Measurements from ENCODE around the gene RIPOR3.

Gene RIPOR3

GRCh38 chr20:50562262-50562701, 129.1 kb downstream of the RIPOR3 start:
- POLR2A ChIA-PET, result interaction anchor here (1.1 to 1.5 kb wide), 2 partner anchors 13 to 52 kb away, joined by 3 to 9 read pairs; partner anchors contain the start of gene PTPN1
- CTCF ChIA-PET, result interaction anchor here (0.5 to 1.2 kb wide), 2 partner anchors 97 to 425 kb away, joined by 3 to 4 read pairs; no protein-coding TSS in a partner anchor
- no peak for DNase-seq (ENCODE audit: extremely low spot score)

GRCh38 chr20:50561379-50562078, 129.8 kb downstream of the RIPOR3 start:
- DNase-seq (ENCODE audit: extremely low spot score), result peak; percentile 26
- no peak for TF ChIP-seq FOXM1 (IDR thresholded peaks at IDR 0.05; ENCODE audit: borderline replicate concordance)
- TF ChIP-seq PKNOX1 (IDR thresholded peaks at IDR 0.05), result peak; percentile 75
- POLR2A ChIA-PET, result interaction anchor here (1.1 to 1.5 kb wide), 2 partner anchors 13 to 51 kb away, joined by 3 to 9 read pairs; partner anchors contain the start of gene PTPN1
- CTCF ChIA-PET, result interaction anchor here (1.1 to 1.2 kb wide), 3 partner anchors 27 to 188 kb away, joined by 3 to 6 read pairs (median 3); no protein-coding TSS in a partner anchor

More at GRCh38 chr20:50562262-50562701, 129.1 kb downstream of the RIPOR3 start:
- TF ChIP-seq FOXA1 (IDR thresholded peaks at IDR 0.05) (no peak), ZNF384 (IDR thresholded peaks at IDR 0.05) (no peak), TARDBP (IDR thresholded peaks at IDR 0.05) (no peak), SUZ12 (IDR thresholded peaks at IDR 0.05) (no peak), HDGF (IDR thresholded peaks at IDR 0.05; ENCODE audit: borderline replicate concordance) (no peak), BHLHE40 (IDR thresholded peaks at IDR 0.05; ENCODE audit: borderline replicate concordance) (no peak), LEF1 (IDR thresholded peaks at IDR 0.05; ENCODE audit: borderline replicate concordance) (no peak), PKNOX1 (IDR thresholded peaks at IDR 0.05) (no peak), ELF4 (IDR thresholded peaks at IDR 0.05) (no peak), FOXK2 (IDR thresholded peaks at IDR 0.05) (no peak), CTBP1 (IDR thresholded peaks at IDR 0.05; ENCODE audit: borderline replicate concordance) (no peak), FOXM1 (IDR thresholded peaks at IDR 0.05; ENCODE audit: borderline replicate concordance) (no peak), NFRKB (IDR thresholded peaks at IDR 0.05) (no peak), ARNT (IDR thresholded peaks at IDR 0.05) (no peak), L3MBTL2 (conservative IDR thresholded peaks at IDR 0.05) (no peak), SP1 (IDR thresholded peaks at IDR 0.05) (no peak)

DNA sequence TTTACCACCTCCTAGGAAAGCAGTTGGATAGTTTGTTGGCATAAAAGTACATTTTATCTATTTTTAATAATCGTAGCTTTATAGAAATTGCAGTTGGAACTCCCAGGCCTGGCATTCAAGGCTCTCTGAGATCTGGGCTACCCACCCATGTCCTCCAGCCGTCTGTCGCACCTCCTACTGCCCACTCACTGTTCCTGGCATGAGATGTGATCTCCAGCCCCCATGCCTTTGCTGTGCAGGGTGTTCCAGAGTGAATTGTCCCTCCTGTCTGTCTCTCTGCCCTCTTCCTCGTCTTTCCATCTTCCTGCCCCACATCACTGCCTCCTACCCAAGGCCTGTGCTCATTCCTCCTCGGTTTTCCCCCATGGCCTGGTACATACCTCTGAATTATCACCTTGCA, 130.5 kb downstream of the RIPOR3 start:
- ChIA-PET POLR2A (interaction anchor here (1.5 kb wide), 1 partner anchor 50 kb away, joined by 9 read pairs; the partner anchor contains the start of gene PTPN1), CTCF (interaction anchor here (1.1 kb wide), 2 partner anchors 27 to 189 kb away, joined by 3 to 6 read pairs; no protein-coding TSS in a partner anchor)
- no peak for DNase-seq (ENCODE audit: extremely low spot score)
- TF ChIP-seq ARNT (IDR thresholded peaks at IDR 0.05), result no peak
- no peak for TF ChIP-seq NFRKB (IDR thresholded peaks at IDR 0.05)
- TF ChIP-seq FOXM1 (IDR thresholded peaks at IDR 0.05; ENCODE audit: borderline replicate concordance), result no peak
- TF ChIP-seq TARDBP (IDR thresholded peaks at IDR 0.05), result no peak
- TF ChIP-seq HDGF (IDR thresholded peaks at IDR 0.05; ENCODE audit: borderline replicate concordance), result no peak
- TF ChIP-seq FOXK2 (IDR thresholded peaks at IDR 0.05), result no peak

DNA sequence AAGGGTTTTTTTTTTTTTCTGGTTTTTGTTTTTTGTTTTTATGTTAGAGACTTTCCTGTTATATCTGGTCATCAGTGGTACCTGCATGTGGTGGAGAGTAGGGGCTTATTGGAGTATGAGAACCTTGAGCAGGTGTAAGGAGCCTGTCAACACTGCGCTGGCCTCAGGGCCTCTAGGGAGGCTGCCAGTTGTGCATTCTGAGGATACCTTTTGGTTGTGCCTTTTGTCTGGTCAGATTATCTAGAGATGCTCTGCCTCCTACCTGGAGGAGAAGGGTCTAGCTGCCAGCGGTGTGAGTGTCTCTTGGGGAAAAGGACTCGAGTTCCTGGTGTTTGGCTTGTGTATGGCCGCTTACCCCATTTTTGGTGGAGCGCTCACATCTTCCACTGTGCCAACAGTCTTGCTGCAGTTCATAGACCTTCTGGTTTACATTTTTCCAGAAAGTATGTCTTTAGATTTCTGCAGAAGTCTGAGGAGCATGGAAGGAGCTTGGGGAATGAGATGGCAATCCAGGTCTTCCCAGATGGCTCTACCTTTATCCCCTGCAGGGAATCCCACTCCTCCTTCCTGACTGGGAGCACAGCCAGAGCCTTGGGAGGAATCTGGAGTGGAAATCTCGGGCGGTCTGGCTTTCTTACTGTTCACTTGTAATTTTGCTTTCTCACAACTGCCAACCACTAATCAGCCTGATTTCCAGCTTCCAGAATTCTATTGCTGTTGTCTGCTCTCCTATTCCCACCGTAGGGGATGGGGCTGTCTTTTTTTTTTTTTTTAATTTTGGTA, 131.3 kb downstream of the RIPOR3 start:
- POLR2A ChIA-PET, result no interaction called here
- TF ChIP-seq LEF1 (IDR thresholded peaks at IDR 0.05; ENCODE audit: borderline replicate concordance) (no peak), SUZ12 (IDR thresholded peaks at IDR 0.05) (no peak), TARDBP (IDR thresholded peaks at IDR 0.05) (no peak), FOXK2 (IDR thresholded peaks at IDR 0.05) (no peak), HDGF (IDR thresholded peaks at IDR 0.05; ENCODE audit: borderline replicate concordance) (no peak), ZNF384 (IDR thresholded peaks at IDR 0.05) (no peak), BHLHE40 (IDR thresholded peaks at IDR 0.05; ENCODE audit: borderline replicate concordance) (no peak)
- CTCF ChIA-PET, result no interaction called here
- no peak for DNase-seq (ENCODE audit: extremely low spot score)

DNA sequence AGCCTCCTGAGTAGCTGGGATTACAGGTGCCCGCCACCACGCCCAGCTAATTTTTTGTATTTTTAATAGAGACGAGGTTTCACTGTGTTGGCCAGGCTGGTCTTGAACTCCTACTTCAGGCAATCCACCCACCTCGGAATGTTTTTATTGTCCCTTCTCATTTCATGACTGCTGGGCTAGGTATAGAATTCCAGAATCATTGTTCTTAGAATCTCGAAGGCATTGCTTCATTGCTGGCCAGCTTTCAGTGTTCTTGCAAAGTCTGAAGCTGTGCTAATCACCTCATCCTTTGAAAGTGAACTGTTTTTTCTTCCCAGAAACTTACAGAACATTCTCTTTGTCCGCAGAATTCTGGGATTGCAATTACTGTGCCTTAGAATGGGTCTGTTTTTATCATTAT, 132.2 kb downstream of the RIPOR3 start:
- POLR2A ChIA-PET, result no interaction called here

More for the DNA sequence above, 132.2 kb downstream of the RIPOR3 start:
- DNase-seq (ENCODE audit: extremely low spot score), result no peak
- TF ChIP-seq TARDBP (IDR thresholded peaks at IDR 0.05) (no peak), ELF4 (IDR thresholded peaks at IDR 0.05) (no peak), SUZ12 (IDR thresholded peaks at IDR 0.05) (no peak), NFRKB (IDR thresholded peaks at IDR 0.05) (no peak), LEF1 (IDR thresholded peaks at IDR 0.05; ENCODE audit: borderline replicate concordance) (no peak), FOXK2 (IDR thresholded peaks at IDR 0.05) (no peak), PKNOX1 (IDR thresholded peaks at IDR 0.05) (no peak), BHLHE40 (IDR thresholded peaks at IDR 0.05; ENCODE audit: borderline replicate concordance) (no peak)
- CTCF ChIA-PET, result no interaction called here

Data from HEK293T (cell line).